Activated B cell treated with CpG ODN at 0.5 μM for 24 hours (primary cell): ENCODE measurements around the gene TMEM63B. TPM values are rescaled to one million over a fixed set of nuclear protein-coding genes. Genes with fewer than 3 reads are reported as not detected.

Experiments
- ATAC-seq: fragments of 200-7000 bp; cut with Tn5 transposase; one replicate; pipeline ENCODE4 v1.10.0; 2021; ENCODE audit warnings: low read depth, mild to moderate bottlenecking, moderate library complexity
- CTCF ChIA-PET: fragments of 350-600 bp; sonication (Branson Sonifier 250); formaldehyde crosslinking; loops from one replicate; lab custom pipeline; 2021; ENCODE audit warnings: antibody characterized with exemption; lab: Charles Lee
- POLR2A ChIA-PET: fragments of 350-600 bp; sonication (Branson Sonifier 250); formaldehyde crosslinking; loops from one replicate; lab custom pipeline; 2021; ENCODE audit warnings: antibody characterized with exemption; lab: Charles Lee
- DNase-seq: peaks from one replicate; pipeline ENCODE4 v3.0.0; 2022
- H3K27ac Mint-ChIP-seq: one replicate; pipeline ENCODE4 v1.8.0; 2020; ENCODE audit warnings: mixed read lengths
- H3K27me3 Mint-ChIP-seq: one replicate; pipeline ENCODE4 v1.8.0; 2021; ENCODE audit warnings: mixed read lengths
- H3K36me3 Mint-ChIP-seq: one replicate; pipeline ENCODE4 v1.8.0; 2021; ENCODE audit warnings: low read depth, mixed read lengths
- H3K4me1 Mint-ChIP-seq: one replicate; pipeline ENCODE4 v1.8.0; 2021; ENCODE audit warnings: mixed read lengths
- H3K4me3 Mint-ChIP-seq: one replicate; pipeline ENCODE4 v1.8.0; 2020; ENCODE audit warnings: mild to moderate bottlenecking, mixed read lengths
- H3K9me3 Mint-ChIP-seq: one replicate; pipeline ENCODE4 v1.8.0; 2020; ENCODE audit warnings: mixed read lengths
- intact Hi-C: fragments of 100-400 bp; cut with micrococcal nuclease; formaldehyde crosslinking; loops from one replicate; pipeline ENCODE4 v1.15.1; 2024
- total RNA-seq: library from RNA; stranded (reverse); gene quantifications from 2 replicates; pipeline ENCODE4 v1.2.3, GENCODE V29; 2022
- TF ChIP-seq, protein P1 (sequence below): fragments of 200-600 bp; IDR thresholded peaks from one replicate; pipeline ENCODE4 v1.8.0; 2022; ENCODE audit warnings: antibody characterized with exemption, mild to moderate bottlenecking

The TMEM63B gene
- total RNA-seq, 1 donor from 2014 or later: 13.9 TPM

DNA sequence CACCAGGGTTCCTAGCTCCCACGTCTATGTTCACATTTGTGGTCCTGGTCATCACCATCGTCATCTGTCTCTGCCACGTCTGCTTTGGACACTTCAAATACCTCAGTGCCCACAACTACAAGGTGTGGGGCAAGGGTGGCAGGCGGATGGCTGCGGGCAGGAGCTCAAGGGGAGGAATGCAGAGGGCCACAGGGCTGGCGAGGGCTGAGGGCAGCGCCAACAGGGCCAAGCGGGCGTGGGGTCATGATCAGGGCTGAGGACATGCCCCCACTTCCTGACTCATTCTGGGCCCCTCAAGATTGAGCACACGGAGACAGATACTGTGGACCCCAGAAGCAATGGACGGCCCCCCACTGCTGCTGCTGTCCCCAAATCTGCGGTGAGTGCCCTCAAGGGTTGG lies 26.7 kb downstream of the TMEM63B start:
- DNase-seq: no peak
- intact Hi-C loops: loop anchor here (10.0 kb wide), 1 partner anchor 429 kb away; no protein-coding TSS in a partner anchor
- peaks cover 5% of the 10 kb centered on the region for H3K4me1 Mint-ChIP-seq
- TF ChIP-seq, protein P1, sequence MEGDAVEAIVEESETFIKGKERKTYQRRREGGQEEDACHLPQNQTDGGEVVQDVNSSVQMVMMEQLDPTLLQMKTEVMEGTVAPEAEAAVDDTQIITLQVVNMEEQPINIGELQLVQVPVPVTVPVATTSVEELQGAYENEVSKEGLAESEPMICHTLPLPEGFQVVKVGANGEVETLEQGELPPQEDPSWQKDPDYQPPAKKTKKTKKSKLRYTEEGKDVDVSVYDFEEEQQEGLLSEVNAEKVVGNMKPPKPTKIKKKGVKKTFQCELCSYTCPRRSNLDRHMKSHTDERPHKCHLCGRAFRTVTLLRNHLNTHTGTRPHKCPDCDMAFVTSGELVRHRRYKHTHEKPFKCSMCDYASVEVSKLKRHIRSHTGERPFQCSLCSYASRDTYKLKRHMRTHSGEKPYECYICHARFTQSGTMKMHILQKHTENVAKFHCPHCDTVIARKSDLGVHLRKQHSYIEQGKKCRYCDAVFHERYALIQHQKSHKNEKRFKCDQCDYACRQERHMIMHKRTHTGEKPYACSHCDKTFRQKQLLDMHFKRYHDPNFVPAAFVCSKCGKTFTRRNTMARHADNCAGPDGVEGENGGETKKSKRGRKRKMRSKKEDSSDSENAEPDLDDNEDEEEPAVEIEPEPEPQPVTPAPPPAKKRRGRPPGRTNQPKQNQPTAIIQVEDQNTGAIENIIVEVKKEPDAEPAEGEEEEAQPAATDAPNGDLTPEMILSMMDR: no peak
- ChIA-PET CTCF (interaction anchor here (2.4 kb wide), 1 partner anchor 57 kb away, joined by 18 read pairs; no protein-coding TSS in a partner anchor), POLR2A (no interaction called here)
- no peaks in the 10 kb centered on the region for H3K27me3 Mint-ChIP-seq
- no peak overlapping the region for H3K4me3 Mint-ChIP-seq
- no peak for ATAC-seq
- H3K9me3 Mint-ChIP-seq: no peaks in the 10 kb centered on the region
- H3K27ac Mint-ChIP-seq: no peak overlapping the region
- peaks cover 6% of the 10 kb centered on the region for H3K36me3 Mint-ChIP-seq

DNA sequence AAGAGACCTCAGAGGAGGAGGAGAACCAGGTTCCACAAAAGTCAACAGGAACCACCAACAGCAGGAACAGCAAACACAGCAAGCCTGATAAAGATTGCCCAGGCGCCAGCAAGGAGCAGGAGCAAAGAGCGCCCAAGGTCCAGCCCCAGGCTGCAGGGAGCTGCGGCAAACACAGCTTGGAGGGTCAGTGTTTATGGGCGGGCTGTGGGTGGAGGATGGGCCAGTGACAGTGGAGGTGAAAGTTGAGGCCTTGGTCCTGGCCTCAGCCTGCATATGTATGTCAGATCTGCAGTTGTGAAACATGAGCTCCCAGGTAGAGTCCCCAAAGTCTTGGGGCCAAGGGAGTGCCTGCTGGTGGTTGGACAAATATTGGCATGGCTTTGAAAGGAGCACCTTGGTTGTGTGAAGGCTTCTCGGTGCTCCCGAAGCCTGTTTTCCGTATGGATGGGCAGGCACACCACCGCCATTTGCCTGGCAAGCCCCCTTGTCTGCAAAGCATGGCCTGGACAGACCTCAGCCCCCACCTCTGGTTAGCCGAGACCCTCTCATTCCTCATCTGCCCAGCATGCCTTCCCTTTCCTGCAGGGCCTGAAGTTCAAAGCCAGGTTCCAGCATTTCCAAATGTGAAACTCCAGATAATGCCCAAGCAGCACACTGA lies 29.3 kb downstream of the TMEM63B start:
- no peak overlapping the region for H3K4me3 Mint-ChIP-seq
- ATAC-seq: no peak
- TF ChIP-seq, protein P1: no peak
- no peak overlapping the region for H3K27ac Mint-ChIP-seq
- peaks cover 2% of the 10 kb centered on the region for H3K4me1 Mint-ChIP-seq
- H3K27me3 Mint-ChIP-seq: no peaks in the 10 kb centered on the region
- intact Hi-C loops: loop anchor here (10.0 kb wide), 1 partner anchor 432 kb away; no protein-coding TSS in a partner anchor
- no peaks in the 10 kb centered on the region for H3K9me3 Mint-ChIP-seq
- ChIA-PET CTCF (no interaction called here), POLR2A (no interaction called here)
- no peak for DNase-seq
- no peaks in the 10 kb centered on the region for H3K36me3 Mint-ChIP-seq

DNA sequence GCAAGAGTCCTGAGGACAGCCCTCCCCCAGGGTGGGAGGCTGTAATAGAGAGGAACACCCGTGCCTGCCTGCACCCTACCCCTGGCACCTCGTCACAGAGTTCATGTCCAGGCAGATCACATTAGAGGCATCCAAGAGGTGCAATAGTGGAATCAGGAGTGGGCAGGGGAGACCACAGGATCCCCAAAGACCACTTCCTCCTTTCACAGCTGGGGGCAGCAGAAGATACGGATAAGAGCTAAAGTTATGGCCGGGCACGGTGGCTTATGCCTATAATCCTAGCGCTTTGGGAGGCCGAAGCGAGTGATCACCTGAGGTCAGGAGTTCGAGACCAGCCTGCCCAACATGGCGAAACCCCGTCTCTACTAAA lies 29.8 kb downstream of the TMEM63B start:
- H3K4me1 Mint-ChIP-seq: no peaks in the 10 kb centered on the region
- no peaks in the 10 kb centered on the region for H3K9me3 Mint-ChIP-seq
- H3K27ac Mint-ChIP-seq: no peak overlapping the region
- ChIA-PET CTCF (no interaction called here), POLR2A (no interaction called here)
- H3K27me3 Mint-ChIP-seq: peaks cover 2% of the 10 kb centered on the region
- H3K4me3 Mint-ChIP-seq: no peak overlapping the region
- TF ChIP-seq, protein P1: no peak
- intact Hi-C loops: loop anchor here (10.0 kb wide), 1 partner anchor 432 kb away; no protein-coding TSS in a partner anchor
- ATAC-seq (no peak), DNase-seq (no peak)
- no peaks in the 10 kb centered on the region for H3K36me3 Mint-ChIP-seq

DNA sequence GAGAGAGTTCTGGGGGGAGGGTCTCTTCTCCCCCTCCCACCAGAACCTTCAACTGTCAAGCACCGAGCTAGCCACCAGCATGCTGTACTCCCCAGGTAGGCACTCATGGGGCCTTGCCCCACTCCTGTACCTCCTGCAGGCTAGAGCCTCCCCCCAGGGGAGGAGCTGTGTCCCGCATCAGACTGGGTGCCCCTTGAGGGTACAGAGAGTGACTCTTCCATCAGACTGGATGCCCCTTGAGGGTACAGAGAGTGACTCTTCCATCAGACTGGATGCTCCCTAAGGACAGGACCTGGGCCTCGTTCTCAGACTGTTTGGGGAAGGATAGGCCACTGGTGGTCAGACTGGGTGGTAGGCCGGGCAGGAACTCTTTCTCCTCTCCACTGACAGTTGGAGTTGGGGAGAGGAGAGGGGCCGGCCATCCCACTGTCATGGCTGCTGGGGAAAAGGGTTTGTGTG lies 31.4 kb downstream of the TMEM63B start, which contains the start of gene CAPN11:
CAPN11 (plus strand) TSS at position 51 of the 459 bp plus-strand sequence; CDS start at position 80, 29 bp downstream.
- CTCF ChIA-PET: interaction anchor here (0.8 kb wide), 1 partner anchor 11 kb away, joined by 3 read pairs; no protein-coding TSS in a partner anchor
- POLR2A ChIA-PET: no interaction called here
- H3K36me3 Mint-ChIP-seq: no peaks in the 10 kb centered on the region
- TF ChIP-seq, protein P1: no peak
- no peaks in the 10 kb centered on the region for H3K9me3 Mint-ChIP-seq
- peaks cover 6% of the 10 kb centered on the region for H3K27me3 Mint-ChIP-seq
- DNase-seq (no peak), ATAC-seq (no peak)
- intact Hi-C loops: loop anchor here (10.0 kb wide), 1 partner anchor 434 kb away; no protein-coding TSS in a partner anchor
- H3K27ac Mint-ChIP-seq: no peak within 1 kb of the TSS
- no peak within 1 kb of the TSS for H3K4me3 Mint-ChIP-seq
- no peaks in the 10 kb centered on the region for H3K4me1 Mint-ChIP-seq

DNA sequence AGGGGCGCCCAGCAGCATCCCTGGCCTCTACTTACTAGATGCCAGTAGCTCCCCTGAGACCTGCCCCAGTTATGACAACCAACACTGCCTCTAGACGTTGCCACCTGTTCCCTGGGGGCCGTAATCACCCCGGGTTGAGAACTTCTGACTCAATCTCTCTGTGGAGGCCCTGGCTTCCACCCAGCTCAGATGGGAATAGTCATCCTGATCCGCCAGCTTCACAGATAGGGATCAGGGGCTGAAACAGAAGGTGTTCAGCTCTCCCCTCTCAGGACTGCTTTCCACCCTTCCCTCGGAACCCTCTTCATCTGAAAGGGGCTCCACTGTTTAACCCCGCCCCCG lies 34.6 kb downstream of the TMEM63B start:
- H3K4me3 Mint-ChIP-seq: no peak overlapping the region
- peaks cover 27% of the 10 kb centered on the region for H3K27me3 Mint-ChIP-seq
- ChIA-PET POLR2A (interaction anchor here (0.7 kb wide), 1 partner anchor 73 kb away, joined by 3 read pairs; no protein-coding TSS in a partner anchor), CTCF (interaction anchor here (1.1 kb wide), 1 partner anchor 11 kb away, joined by 3 read pairs; no protein-coding TSS in a partner anchor)
- ATAC-seq: peak; percentile 42
- intact Hi-C loops: no loop called here
- no peaks in the 10 kb centered on the region for H3K4me1 Mint-ChIP-seq
- TF ChIP-seq, protein P1: no peak
- no peaks in the 10 kb centered on the region for H3K36me3 Mint-ChIP-seq
- DNase-seq: no peak
- H3K27ac Mint-ChIP-seq: no peak overlapping the region
- no peaks in the 10 kb centered on the region for H3K9me3 Mint-ChIP-seq
